ENCODE data around the gene LENG8.
A peak's percentile ranks its signal among the peaks of the same experiment; 100 is the strongest.

The LENG8 gene

DNA sequence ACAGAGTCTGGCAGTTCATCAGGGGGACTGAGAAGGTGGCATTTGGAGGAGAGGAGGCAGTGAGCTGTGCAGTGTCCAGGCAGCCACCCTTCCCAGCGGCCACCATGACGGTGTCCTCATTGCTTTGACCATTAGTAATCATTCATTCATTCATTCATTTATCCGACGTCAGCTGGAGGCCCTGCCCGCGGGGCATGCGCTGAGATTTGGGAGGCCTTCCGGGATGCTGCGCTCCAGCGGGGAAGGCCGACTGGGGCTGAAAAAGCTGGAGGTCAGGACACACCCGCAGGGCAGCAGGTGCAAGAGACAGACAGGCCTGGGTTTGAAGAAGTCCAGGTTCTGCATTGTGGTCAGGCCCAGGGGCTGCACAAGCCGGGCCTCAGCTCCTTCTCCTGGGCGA is 24.8 kb upstream of the LENG8 start:
- no peak for DNase-seq

DNA sequence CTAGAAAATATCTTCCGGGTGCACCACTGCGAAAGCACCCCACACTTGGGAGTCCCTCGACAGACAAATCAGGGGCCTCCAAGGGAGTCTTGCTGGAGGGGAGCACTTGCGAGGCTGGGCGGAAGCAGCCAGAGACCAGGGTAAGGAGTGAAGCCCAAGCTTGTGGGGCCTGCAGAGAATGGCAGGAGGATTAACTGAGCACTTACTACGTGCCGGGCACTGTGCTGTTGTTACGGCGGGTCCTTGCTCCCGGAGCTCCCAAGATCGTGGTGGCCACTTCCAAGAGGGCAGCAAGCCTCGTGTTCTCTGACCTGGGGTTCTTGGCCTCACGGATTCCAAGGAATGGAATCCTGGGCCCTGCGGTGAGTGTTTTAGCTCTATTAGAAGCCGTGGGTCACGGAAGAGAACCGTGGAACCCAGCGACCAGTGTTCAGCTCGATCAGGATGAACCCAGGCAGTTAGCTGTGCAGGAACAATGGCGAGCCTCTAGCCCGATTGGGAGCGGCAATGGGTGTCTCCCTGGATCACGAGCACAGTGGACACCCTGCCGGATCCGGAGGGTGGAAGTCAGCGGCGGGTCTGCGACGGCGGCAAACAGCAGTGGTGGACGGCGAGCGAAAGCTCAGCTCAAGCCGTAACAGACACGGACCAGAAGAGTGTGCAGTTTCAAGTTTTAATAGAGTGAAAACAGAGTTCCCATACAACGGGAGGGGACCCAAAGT is 24.2 kb upstream of the LENG8 start:
- no peak for DNase-seq

DNA sequence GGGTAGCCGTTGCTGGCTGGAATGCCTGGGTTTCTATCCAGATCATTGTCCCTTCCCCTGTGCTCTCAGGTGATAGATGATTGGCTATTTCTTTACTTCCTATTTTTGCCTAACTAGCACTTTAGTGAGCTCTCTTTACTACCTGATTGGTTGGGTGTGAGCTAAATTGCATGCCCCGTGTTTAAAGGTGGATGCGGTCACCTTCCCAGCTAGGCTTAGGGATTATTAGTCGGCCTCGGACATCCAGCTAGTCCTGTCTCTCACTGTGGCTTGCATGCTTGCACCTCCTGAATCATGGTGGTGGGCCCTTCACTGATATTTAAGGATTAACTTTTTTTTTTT is 23.6 kb upstream of the LENG8 start:
- no peak for DNase-seq

DNA sequence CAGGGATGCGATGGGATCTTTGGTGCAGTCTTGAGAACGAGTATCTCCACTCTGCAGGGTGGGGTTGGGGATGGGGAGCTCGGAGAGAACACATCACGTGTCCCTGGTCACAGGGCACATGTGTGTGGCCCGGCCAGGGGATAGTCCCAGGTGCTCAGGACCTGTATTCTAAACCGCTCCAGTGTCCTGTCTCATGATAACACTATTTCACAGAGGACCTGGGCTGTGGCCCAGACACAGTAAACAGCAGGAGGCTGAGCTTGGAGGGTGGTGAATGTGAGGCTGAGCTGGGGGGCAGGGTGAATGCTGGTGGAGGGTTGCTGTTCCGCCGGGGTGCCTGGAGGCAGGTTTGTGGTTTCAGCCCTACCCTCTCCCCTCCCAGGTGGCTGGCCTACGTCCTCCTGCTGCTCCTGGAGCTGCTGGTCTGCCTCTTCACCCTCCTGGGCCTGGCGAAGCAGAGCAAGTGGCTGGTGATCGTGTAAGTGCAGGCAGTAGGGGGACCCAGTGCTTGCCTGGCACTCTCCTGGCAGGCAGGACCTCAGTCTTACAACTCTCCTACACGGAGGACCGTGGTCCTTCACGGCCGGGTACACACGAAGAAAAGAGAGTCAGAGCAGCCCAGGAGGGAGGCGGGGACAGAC is 22.6 kb upstream of the LENG8 start:
- no peak for DNase-seq

DNA sequence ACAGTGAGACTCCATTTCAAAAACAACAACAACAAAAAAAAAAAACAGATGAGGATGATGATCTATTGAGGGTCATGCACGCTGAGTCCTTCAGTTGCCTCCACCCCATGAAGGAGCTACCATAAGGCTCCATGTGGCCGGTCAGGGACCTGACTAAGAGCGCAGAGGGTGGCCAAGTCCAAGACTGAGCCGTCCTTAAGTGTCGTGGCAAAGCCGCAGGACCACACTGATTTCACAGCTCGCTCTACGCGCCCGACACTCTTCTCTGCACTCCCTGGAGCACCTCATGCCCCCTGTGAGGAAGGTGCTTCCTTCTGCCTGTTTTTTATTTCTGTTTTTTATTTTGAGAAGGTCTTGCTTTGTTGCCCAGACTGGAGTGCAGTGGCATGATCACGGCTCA is 21.4 kb upstream of the LENG8 start:
- no peak for DNase-seq

DNA sequence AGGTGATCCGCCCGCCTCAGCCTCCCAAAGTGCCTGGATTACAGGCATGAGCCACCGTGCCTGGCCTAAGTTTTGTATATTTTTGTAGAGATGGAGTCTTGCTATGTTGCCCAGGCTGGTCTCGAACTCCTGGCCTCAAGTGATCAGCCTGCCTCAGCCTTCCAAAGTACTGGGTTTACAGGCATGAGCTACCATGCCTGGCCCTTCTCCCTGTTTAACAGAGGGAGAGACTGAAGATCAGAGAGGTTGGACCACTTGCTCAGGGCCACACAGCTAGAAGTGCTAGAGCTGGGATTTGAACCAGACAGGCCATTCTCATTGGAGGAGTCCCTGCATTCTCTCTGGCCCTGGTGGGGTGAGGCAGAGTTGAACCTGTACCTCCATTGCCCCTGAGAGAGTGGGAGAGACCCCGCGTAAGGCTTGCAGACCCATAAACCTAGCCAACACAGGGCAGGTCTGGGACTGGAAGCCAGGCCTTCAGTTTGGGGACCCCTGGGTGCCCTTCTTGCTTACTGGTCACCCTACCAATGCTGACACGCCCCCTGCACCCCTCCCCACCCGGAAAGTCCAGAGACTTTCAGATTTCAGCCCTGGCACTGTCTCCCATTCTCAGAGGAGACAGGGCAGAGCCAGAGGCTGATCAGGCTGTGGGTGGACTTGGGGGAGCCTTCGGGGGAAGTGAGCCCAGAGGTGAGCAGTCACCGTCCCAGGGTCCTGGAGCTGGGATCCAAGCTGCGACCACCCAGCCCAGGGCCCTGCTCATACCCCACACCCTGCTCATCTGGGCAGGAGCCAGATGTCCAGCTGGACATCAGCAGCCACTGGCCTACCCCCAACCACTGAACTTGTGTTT is 20.4 kb upstream of the LENG8 start:
- DNase-seq: no peak

DNA sequence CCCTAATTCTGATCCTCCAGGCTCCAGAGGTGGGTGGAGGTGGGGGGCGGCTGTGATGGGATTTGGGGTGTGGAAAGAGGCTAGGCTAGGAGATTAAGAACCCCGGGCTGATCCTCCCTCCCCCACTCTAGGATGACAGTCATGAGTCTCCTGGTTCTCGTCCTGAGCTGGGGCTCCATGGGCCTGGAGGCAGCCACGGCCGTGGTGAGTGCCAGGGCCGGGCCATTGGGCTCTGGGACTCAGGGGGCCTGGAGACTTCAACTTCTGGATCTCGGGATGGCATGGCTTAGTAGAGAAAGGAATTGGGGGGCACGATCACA is 19.9 kb upstream of the LENG8 start:
- DNase-seq: no peak

DNA sequence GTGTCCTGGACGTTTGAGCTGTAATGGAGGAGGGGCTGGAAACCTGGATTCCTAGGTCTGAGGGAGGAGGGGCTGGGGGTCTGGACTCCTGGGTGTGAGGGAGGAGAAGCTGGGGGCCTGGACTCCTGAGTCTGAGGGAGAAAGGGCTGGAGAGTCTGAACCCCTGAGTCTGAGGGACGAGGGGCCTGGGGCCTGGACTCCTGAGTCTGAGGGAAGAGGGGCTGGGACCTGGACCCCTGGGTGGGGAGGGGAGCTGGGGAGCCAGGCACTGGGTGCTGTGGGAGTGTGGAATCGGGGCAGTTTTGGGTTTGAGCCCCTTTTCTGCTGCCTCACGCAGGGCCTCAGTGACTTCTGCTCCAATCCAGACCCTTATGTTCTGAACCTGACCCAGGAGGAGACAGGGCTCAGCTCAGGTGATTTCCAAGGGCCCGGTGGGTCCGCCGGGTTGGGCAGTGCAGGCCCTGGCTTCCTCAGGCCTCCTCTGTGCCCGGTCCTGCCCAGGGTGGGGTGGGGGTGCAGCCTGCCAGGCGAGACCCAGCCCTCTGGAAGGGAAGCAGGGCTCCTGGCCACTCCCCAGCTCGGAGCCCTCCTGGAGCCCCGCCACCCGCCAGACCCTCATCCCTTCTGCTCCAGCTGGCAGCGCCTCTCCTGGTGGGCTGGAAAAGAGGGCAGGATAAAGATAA is 19.3 kb upstream of the LENG8 start:
- DNase-seq: no peak

DNA sequence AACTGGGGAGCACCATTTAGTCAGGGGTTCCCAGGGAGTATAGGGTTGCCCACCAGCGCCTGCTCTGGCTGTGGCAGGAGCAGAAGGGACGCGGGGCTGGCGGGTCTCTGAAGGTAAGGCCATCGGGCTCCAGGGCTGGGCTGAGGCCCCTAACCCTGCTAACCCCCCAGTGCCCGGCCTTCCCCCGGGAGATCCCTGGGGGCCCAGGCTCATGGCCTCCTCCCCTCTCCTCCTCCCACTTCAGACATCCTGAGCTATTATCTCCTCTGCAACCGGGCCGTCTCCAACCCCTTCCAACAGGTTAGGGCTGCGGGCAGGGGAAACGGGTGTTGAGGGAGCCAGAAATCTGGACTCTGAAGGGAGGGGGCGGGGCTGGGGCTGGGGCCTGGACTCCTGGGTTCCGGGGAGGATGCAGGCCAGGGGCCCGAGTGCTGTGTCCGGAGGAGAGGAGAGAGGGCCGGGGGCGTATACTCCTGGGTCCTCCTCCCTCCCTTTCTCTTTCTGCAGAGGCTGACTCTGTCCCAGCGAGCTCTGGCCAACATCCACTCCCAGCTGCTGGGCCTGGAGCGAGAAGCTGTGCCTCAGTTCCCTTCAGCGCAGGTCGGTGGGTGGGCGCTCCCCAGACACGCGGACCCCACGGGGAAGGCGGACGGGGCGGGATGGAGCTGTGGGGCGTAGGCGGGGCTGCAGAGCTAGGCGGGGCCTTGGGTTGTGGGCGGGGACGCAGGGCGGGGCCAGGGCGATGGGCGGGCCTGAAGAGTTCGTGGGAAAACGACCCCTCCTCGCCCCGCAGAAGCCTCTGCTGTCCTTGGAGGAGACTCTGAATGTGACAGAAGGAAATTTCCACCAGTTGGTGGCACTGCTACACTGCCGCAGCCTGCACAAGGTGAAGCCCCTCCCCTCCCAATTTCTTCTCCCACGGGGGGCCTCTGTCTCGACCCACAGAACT is 18.4 kb upstream of the LENG8 start:
- peak in 1 of 2 experiments; percentile 2 for DNase-seq

DNA sequence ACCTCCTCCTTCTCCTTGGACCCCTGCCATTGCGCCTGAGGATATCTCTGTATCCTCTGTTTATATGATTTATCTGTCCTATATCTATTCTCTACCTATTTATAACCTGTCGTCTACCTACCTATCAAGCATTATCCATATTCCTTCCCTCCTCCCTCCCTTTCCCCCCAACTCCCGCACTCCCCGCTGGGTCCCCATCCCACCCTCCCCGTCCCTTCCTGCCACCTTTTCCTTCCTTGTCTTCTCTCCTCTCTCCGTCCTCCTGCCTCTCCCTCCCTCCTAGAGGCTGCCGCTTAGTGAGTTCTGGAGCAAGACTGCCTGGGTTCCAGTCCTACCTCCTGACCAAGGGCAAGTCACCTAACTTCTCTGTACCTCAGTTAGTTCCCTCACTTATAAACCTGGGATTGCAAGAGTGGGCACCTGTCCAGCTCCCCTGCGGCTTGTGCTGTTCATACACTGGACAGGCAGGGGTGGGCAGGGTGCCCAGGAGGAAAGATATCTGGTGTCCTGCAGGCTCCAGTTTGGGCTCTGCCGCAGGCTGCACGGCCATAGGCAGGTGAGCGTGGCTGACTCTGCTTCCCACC is 17.7 kb upstream of the LENG8 start:
- no peak for DNase-seq

DNA sequence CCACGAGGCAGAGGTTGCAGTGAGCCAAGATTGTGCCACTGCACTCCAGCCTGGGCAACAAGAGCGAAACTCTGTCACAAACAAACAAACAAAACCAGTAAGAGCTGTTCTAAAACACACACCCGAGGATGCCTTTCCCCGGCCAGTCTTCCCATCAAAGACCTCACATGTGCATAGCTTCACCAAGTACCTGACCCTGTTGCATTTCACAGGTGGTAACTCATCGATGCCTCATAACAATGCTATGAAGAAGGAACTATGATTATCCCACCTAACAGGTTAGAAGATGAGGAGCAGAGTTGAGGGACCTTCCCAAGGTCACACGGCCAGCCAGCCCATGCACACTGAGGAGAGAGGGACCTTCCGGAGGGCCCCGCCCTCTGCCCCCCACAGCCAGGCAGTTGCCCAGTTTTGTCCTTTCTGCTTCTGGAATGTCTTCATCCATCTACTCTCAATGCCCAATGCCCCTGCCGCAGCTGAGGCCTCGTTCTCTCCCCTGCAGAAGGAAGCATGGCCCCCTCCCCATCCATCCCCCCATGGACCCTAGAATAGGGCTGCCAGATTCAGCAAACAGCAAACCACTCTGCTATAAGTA is 16.8 kb upstream of the LENG8 start:
- no peak for DNase-seq

DNA sequence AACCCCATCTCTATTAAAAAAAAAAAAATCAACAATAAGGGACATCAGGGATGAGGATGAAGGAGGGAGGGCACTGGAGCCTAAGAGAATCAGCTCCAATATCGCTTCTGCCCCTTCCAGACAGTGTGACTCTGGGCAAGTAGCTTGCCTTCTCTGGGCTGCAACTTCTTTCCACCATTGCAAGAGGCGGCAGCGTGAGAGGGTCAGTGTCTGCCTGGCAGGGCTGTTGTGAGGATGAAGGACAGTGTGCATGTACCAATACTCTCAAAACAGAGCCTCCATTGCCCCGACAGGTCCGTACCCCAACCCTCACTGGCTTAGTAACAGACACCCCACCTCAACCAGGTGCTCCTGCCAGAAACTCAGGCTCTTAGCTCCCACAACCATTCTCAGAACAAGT is 15.3 kb upstream of the LENG8 start:
- no peak for DNase-seq

DNA sequence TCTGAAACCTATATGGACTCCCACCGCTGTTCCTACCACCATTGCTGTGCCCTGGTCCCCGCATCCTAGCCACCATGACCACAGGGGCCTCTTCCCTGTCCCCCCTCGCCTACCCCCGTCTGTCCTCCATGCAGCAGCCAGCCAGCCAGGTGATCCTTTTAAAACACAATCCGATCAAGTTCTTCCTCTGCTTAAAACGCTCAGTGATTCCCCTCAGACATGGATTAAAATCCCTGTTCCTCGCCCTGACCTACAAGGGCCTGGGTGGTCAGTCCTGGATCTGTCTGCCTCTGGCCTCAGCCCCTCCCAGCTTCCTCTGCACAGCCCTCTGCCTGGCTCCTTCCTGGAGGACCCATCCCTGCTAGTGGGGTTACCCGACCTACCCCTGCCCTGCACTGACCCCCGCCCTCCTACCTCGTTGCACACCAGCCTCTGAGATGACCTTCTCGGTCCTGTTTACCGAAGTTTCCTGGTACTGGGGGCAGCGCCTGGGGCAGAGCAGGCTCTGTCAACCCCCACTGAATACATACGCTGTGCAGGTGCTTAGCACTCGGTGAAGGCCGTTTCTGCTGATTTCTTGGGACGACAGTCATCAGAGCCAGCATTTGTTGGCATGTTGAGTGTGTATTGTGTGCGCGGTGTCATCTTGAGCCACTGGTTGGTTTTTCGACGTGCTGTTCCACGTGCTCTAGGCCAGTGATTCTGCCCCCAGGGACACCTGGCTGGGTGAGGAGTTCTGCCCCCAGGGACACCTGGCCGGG is 14.7 kb upstream of the LENG8 start:
- no peak for DNase-seq

DNA sequence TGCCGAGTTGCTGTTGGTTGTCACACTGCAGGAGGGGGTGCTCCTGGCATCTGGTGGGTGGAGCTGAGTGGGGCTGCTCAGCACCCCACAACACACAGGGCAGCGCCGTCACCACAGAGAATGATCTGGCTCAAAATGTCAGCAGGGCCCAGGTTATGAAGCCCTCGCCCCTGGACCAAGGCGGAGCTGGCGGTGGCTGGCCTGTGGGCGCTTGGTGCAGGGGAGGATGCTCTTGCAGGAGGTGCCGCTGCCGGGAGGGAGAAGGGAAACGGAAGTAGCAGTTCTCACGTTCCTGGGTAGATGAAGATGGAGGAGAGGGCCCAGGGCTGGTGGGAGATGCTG is 14.2 kb upstream of the LENG8 start:
- DNase-seq: no peak

DNA sequence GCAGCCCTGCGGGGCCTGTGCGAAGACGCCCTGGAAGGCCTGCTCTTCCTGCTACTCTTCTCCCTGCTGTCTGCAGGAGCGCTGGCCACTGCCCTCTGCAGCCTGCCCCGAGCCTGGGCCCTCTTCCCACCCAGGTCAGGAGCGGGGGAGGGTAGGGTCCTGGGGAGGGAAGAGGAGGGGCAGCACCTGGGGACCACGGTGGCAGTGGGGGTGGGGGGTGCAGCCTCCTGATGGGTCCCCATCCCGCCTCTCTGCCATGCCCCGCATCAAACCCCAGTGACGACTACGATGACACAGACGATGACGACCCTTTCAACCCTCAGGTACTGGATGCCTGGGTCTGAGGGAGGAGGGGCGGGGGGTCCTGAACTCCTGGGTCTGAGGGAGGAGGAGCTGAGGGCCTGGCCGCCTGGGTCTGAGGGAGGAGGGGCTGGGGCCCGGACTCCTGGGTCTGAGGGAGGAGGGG is 13.4 kb upstream of the LENG8 start:
- no peak for DNase-seq

DNA sequence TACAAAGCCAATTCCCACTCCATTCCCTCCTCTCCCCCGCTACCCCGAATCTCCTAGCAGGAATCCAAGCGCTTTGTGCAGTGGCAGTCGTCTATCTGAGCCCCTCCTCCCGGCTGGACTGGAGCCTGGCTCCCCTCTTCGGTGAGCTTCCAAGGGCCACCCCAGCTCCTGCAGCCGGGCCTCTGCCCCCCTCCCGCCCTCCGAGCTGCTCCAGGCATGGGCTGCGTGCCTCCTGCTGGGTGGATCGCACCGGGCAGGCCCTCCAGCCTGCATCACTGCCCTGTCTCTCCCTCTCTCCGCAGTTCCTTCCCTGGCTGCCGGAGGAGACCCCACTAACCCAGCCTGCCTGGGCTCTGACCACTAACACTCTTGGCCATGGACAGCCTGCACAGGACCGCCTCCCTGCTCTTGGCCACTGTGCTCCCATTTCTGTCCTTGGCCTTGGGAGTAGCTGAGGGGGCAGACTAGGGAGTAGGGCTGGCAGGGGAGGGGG is 12.9 kb upstream of the LENG8 start:
- no peak for DNase-seq

DNA sequence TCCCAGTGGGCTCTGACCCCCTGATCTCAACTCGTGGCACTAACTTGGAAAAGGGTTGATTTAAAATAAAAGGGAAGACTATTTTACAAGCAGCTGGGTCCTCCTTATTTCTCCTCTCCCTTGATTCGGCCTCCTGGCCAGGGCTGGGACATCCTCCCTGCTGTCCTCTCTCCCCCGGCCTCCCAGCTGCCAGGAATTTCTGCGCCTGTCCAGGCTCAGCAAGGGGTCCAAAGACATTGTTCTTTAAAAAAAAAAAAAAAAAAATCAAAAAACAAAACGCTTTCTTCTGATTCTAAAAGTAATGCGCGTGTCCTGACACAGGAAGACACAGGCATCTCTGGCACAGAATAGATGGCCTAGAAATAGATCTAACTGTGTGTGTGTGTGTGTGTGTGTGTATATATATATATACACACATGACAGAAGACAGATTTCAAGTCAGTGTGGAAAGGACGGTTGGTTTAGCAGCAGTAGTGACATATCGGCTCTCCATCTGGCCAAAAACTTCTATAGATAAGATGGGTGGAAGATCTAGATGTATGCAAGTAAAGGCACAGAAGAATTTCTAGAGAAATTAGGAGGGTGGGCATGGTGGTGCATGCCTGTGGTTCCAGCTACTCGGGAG is 12.3 kb upstream of the LENG8 start:
- DNase-seq: no peak

DNA sequence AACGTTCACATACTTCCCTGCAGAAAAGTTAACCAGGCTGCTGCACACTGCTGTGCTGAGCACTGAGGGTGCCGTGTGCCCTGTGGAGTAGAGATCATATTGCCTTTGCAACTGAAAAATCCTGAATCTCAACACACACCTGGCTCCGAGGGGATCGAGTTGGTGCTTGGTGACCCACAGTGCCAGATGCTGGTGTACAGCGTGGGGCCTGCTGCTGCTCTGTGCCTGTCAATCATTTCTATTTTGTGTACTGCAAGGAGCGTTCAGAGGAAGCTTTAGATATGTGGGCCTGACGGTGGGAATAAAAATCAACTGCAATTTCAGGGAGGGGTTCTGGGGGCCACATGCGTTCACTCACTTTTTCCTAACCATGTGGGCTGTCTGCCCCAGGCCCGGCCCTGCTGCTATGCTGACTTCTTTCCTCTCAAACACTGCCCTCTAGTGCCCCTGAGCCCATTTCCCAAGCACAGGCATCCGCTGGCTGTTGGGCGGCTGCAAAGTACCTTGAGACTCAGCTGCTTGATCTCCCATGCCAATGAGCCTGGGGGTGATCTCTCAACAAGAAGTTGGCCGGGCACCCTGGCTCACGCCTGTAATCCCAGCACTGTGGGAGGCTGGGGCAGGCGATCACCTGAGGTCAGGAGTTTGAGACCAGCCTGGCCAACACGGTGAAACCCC is 9.7 kb upstream of the LENG8 start:
- DNase-seq: no peak

DNA sequence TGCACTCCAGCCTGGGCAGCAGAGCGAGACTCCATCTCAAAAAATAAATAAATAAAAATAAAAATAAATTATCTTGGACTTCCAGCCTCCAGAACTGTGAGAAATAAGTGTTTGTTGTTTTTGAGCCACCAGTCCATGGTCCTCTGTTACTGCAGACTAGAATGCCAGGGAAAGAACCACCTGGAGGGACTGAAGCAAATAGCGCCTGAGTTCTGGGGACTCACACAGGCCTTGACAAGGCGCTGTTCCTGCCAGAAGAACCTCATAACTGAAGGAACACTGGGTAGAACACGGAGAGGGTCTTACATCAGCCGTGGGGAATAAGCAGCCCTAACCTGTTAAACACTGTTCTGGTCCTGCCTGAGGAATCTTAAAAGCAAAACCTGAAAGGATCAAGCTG is 8.4 kb upstream of the LENG8 start:
- no peak for DNase-seq

DNA sequence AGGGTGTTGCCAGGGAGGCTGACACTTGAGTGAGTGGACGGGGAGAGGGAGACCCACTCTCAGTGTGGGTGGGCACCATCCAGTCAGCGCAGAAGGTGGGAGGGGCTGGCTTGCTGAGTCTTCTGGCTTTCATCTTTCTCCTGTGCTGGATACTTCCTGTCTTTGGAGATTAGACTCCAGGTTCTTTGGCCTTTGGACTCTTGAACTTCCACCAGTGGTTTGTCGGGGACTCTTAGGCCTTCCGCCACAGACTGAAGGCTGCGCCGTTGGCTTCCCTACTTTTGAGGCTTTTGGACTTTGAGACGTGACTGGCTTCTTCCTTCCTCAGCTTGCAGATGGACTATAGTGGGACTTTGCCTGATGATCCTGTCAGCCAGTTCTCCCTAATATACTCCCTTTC is 4.3 kb upstream of the LENG8 start:
- no peak for DNase-seq
